Fibroblast of pulmonary artery (primary cell): Measurements from ENCODE around the gene AHDC1.
A peak's percentile ranks its signal among the peaks of the same experiment; 100 is the strongest.

Experiments
- DNase-seq: peaks from one replicate; pipeline ENCODE4 v3.0.0-alpha.2; 2010; ENCODE audit warnings: low read depth
- H3K4me3 ChIP-seq: replicated peaks from 2 replicates; pipeline ENCODE4 v1.5.1; 2011; ENCODE audit warnings: low read depth, mild to moderate bottlenecking, control low read depth, low read length, moderate library complexity
- TF ChIP-seq, protein P1 (sequence below): IDR thresholded peaks from 2 replicates; pipeline ENCODE4 v1.5.1; 2011; ENCODE audit warnings: mild to moderate bottlenecking, control low read depth, low read length, inconsistent platforms; ENCODE audit errors: missing control alignments

Gene AHDC1

DNA sequence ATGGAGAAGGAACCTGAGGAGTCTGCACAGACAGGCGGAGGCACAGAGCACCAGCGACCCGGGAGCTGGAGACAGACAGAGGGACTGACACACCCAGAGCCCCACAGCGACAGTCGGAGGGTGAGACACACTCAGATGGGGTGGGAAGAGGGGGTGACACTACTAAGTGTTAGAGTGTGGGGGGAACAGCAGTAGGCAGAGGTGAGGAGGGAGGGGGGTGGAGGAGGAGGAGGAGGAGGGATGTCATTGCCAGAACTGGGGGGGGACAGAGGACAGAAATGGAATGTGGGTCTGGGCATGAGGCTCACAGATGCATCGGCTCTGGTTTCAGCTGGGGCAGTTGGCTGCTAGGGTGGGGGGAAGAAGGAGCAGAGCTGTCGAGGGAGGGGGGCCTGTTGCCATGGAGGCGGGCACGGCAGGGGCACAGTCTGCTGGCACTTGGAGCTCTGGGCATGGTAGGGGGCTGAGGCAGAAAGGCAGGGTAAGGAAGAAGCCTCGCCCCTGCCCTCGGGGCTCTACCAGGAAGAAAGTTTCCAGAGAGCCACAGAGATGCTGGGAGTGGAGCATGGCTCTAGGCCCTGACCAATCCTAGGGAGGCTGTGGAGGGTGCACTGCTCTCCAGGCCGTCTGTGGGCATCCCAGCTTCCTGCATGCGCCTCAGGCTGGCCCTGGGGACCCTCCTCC lies 37.3 kb downstream of the AHDC1 start:
- DNase-seq, result no peak
- TF ChIP-seq, protein P1, sequence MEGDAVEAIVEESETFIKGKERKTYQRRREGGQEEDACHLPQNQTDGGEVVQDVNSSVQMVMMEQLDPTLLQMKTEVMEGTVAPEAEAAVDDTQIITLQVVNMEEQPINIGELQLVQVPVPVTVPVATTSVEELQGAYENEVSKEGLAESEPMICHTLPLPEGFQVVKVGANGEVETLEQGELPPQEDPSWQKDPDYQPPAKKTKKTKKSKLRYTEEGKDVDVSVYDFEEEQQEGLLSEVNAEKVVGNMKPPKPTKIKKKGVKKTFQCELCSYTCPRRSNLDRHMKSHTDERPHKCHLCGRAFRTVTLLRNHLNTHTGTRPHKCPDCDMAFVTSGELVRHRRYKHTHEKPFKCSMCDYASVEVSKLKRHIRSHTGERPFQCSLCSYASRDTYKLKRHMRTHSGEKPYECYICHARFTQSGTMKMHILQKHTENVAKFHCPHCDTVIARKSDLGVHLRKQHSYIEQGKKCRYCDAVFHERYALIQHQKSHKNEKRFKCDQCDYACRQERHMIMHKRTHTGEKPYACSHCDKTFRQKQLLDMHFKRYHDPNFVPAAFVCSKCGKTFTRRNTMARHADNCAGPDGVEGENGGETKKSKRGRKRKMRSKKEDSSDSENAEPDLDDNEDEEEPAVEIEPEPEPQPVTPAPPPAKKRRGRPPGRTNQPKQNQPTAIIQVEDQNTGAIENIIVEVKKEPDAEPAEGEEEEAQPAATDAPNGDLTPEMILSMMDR, result no peak
- no peak overlapping the region for H3K4me3 ChIP-seq

DNA sequence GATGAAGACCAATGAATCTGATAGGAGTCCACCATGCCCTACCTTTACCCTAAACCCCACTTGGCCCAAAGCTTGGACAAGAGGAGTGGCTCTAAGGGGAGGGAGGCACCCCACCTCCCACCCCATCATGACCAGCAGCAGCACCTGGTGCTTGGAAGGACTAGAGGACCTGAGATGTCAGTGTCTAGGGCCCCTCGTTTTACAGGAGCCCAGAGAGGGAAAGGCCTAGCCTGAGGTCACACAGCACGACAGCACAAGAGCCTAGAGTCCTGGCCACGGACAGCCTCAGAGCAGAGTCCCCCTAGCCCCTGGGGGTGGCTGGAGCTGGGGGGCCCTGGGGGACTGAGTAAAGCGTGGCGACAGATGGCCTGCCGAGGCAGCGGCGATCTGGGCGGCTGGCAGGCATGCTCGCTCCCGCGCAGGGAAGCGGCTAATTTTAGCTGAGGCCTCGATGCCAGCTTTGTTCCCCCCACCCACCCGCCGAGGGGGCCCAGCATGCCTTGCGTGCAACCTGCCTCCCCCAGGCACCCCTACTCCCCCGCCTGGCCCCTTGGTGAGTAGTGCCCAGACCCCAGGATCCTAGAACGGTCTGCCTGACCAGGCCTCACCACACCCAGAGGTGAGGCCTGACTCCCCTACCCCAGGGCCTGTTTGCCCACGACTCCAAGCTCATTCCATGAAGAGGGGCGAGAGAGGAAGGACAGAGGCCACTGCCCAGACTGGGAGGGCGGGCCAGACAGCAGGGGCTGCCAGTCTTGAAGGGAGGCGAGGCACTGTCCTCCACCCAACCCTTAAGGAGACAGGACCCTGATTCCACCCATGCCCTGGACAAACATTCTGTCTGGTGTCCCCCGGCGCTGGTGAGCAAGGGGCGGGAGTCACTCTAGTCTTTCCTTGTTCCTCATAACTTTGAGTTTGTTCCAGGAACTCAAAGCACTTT lies 39.0 kb downstream of the AHDC1 start:
- no peak overlapping the region for H3K4me3 ChIP-seq
- DNase-seq, result no peak
- TF ChIP-seq, protein P1, result no peak

DNA sequence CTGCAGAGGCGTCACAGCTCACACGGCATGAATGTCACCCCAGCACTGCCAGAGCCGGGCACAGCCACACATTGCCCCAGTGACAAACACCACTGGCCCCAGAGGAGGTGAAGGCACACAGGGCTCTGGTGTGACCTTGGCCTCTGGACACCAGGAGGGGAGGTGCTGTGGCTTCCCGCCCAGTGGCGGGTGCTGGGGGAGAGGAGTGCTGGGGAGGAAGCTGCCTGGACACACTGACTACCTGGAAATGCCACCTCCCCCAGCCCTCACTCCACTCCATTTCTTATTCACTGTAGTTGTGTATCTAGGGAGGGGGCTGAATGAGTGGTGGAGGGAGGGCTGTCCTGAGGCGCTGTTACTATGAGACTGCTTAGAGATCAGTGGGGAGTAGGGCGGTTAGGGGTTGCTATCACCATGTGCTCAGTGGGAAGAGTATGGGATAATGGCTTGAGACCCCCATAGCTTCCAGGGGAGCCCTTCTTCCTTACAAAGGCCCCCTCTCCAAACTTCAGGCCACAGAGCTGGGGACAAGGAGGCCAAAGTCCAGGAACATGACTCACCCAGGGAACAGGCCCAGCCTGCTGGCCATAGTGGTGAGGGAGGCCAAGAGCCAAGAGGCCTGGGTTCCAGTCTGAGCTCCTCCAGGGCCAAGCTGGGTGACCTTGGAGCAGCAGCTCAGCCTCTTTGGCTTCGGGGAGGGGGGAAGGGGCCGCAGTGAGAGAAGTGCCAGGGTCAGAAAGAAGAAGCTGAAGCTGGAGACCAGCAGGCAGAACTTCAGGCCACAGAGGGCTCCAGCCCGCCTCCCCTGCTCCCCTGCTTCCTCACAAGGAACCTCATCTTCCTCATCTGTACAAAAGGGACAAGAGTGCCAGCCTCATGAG lies 40.1 kb downstream of the AHDC1 start:
- TF ChIP-seq, protein P1, result no peak
- no peak overlapping the region for H3K4me3 ChIP-seq
- peak; percentile 46 for DNase-seq

DNA sequence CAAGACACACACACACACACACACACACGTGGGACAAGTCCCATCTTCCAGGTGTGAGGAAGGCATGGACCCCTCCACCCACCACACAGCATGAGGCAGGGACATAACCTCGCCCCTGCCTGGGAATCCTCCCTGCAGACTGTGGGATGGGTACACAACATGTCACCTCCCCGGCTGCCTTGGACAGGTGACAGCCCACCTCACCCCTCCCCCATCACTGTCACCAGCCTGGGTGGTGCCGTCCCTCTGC lies 40.7 kb downstream of the AHDC1 start:
- DNase-seq, result no peak
- TF ChIP-seq, protein P1, result no peak
- no peak overlapping the region for H3K4me3 ChIP-seq

DNA sequence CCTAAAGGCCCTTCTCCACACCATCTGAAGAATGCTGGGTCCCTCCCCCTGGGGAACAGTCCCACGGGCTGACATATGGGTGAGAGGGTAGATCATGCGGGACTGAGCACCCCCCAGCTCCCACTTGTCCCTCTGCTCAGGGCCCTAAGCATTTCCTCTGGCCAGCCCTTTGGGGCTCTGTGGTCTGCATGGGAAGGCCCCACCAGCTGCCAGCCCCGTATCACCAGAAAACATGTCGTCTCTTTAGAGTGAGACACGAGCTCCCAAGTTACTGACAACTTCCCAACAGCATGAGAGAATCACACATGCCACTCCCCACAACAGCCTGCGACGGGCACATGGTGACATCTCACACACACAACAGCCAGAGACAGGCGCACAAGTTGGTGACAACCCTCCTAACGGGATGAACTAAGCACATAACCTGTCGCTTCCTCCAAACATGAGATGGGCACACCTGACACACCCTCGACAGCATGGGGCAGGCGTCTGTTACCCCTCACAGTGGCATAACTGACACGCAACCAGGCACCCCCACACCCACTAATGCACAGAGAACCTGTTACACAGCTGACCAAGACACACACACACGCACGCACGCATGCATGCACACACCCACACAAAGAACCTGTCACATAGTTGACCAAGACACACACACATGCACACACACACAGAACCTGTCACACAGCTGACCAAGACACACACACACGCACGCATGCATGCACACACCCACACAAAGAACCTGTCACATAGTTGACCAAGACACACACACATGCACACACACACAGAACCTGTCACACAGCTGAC lies 41.2 kb downstream of the AHDC1 start:
- no peak for DNase-seq
- TF ChIP-seq, protein P1, result no peak
- H3K4me3 ChIP-seq, result no peak overlapping the region

DNA sequence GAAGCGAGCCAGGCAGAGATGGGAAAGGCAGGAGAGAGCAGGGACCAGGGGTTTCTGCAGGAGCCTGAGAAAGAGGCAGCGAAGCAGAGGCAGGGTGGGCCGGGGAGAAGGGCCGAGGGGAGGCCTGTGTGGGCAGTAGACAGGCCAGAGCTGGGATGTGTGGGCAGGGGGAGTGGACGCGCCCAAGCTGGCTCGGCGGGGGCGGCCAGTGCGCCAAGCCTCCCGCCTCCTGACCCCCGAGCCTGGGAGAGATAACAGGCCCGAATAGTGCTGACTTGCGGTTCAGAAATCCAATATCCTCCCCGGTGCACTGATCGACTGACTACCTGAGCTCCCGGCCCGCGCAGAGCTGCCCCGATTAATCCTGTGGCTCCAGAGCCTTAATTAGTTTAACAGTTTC lies 41.9 kb downstream of the AHDC1 start:
- TF ChIP-seq, protein P1, result no peak
- H3K4me3 ChIP-seq, result no peak overlapping the region
- DNase-seq, result no peak
